ENCODE measurements around the gene TBC1D26.
"Not testable (repeated sequence)": the region's sequence is repeated elsewhere in the genome, so short reads cannot be mapped to it uniquely, and the experiment has no call there.

DNA sequence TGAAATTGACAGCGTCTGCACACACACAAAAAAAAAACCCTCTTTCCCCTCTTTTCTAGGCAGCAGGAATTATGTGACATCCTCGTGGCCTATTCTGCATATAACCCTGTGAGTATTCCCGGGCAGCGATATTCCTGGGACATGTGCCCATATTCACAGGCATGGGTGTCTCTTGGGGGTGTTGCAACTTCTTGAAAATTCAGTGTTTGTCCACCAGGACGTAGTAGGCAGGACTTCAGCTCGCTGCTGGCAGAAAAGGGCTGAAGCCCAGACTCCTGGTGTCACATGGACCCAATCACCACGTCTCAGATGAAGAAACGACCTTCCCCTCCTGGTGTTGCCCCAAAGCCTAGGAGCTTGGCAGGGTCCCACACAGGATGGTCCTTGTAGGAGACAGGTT lies 8.0 kb downstream of the TBC1D26 start:
- TF ChIP-seq, protein P1, sequence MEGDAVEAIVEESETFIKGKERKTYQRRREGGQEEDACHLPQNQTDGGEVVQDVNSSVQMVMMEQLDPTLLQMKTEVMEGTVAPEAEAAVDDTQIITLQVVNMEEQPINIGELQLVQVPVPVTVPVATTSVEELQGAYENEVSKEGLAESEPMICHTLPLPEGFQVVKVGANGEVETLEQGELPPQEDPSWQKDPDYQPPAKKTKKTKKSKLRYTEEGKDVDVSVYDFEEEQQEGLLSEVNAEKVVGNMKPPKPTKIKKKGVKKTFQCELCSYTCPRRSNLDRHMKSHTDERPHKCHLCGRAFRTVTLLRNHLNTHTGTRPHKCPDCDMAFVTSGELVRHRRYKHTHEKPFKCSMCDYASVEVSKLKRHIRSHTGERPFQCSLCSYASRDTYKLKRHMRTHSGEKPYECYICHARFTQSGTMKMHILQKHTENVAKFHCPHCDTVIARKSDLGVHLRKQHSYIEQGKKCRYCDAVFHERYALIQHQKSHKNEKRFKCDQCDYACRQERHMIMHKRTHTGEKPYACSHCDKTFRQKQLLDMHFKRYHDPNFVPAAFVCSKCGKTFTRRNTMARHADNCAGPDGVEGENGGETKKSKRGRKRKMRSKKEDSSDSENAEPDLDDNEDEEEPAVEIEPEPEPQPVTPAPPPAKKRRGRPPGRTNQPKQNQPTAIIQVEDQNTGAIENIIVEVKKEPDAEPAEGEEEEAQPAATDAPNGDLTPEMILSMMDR (IDR thresholded peaks at IDR 0.05) = not testable (repeated sequence)
- not testable (repeated sequence) for TF ChIP-seq POLR2A (IDR thresholded peaks at IDR 0.05)

All from heart left ventricle (tissue), 13 donors.